Heart left ventricle (tissue), 16 donors: ENCODE data around the gene CFAP46. TPM values are rescaled to one million over a fixed set of nuclear protein-coding genes. Genes with fewer than 3 reads are reported as not detected.

ENCODE experiments used
- ATAC-seq, 4 donors: fragments of 200-7000 bp; cut with Tn5 transposase; one replicate each; pipeline ENCODE4 v1.9.1; 2020 to 2022; ENCODE audit warnings: moderate library complexity in 4 of 4, mild to moderate bottlenecking in 3 of 4, moderate number of reproducible peaks in 1 of 4
- DNase-seq, 5 donors: peaks; one replicate each; pipeline ENCODE4 v3.0.0-alpha.2; 2020
- H3K27ac ChIP-seq, 12 donors: fragments of 200-600 bp; sonication (generic) in 4 of 12; one replicate each; pipeline versions ENCODE4 v1.5.0 to v1.8.0; 2016 to 2022; ENCODE audit warnings: mild to moderate bottlenecking in 2 of 12
- H3K27me3 ChIP-seq, 9 donors: fragments of 200-600 bp; sonication (generic) in 2 of 9; one replicate each; pipeline versions ENCODE4 v1.5.1 to v1.8.0; 2016 to 2022; ENCODE audit warnings: mild to moderate bottlenecking in 3 of 9
- H3K36me3 ChIP-seq, 9 donors: fragments of 200-600 bp; sonication (generic) in 2 of 9; one replicate each; pipeline versions ENCODE4 v1.5.0 to v1.8.0; 2018 to 2022; ENCODE audit warnings: mild to moderate bottlenecking in 2 of 9
- H3K4me1 ChIP-seq, 12 donors: fragments of 200-600 bp; sonication (generic) in 4 of 12; one replicate each; pipeline versions ENCODE4 v1.5.0 to v1.8.0; 2016 to 2022; ENCODE audit warnings: mild to moderate bottlenecking in 3 of 12
- H3K4me3 ChIP-seq, 12 donors: fragments of 200-600 bp; sonication (generic) in 4 of 12; one replicate each; pipeline versions ENCODE4 v1.5.0 to v1.8.0; 2017 to 2022; ENCODE audit warnings: mild to moderate bottlenecking in 9 of 12, moderate library complexity in 4 of 12
- H3K9me3 ChIP-seq, 12 donors: fragments of 200-600 bp; sonication (generic) in 4 of 12; one replicate each; pipeline versions ENCODE4 v1.5.0 to v1.8.0; 2016 to 2022; ENCODE audit warnings: mild to moderate bottlenecking in 1 of 12
- CTCF ChIP-seq, 12 donors: fragments of 200-600 bp; sonication (generic) in 4 of 12; IDR thresholded peaks; one replicate each; pipeline versions ENCODE4 v1.5.0 to v1.8.0; 2018 to 2022; ENCODE audit warnings: antibody characterized with exemption in 12 of 12, mild to moderate bottlenecking in 5 of 12
- POLR2A ChIP-seq, 2 donors: fragments of 450-650 bp; IDR thresholded peaks; one replicate each; pipeline ENCODE4 v1.6.1; 2017; ENCODE audit warnings: antibody characterized with exemption in 2 of 2, mild to moderate bottlenecking in 2 of 2, moderate library complexity in 2 of 2
- WGBS, 4 donors: extraction: QIAGEN DNeasy Blood & Tissue Kit in 2 of 4; methylation state at CpG; one replicate each; pipeline versions ENCODE4 v1.1.5 to v1.1.7; 2013 to 2018; 5-methylcytosine and 5-hydroxymethylcytosine counted together
- intact Hi-C, 10 donors: fragments of 100-400 bp; cut with DNase I; formaldehyde crosslinking; loops; one replicate each; pipeline versions ENCODE4 v1.11.1 to v1.14.2; 2022
- polyA plus RNA-seq, 2 donors: library from polyadenylated mRNA; stranded (reverse); fragments of 200-250 nt; gene quantifications; one replicate each; pipeline ENCODE4 v1.2.3, GENCODE V29; 2013
- total RNA-seq, 9 donors: library from RNA; depleted of rRNA in 2 of 9; stranded (reverse); fragments of >200 nt in 2 of 9; fragmentation: NEBNext Ultra II Directional in 3 of 9; extraction: Animal tissue kit (Norgen Biotek cat#: 25700) in 3 of 9; gene quantifications; one replicate each; pipeline versions ENCODE4 v1.1.0 to v1.2.4, GENCODE V29; 2016 to 2023
- donor health status: ischemic (EF 13 %, LVEDD 7.1; RV severe dilation, severe dysfunction).
- donor health status: healthy with polysubstance abuse.
- donor health status: DM: no; HTN: yes; CAD: no.
- donor health status: DM: no; HTN: no; CAD: no.
- donor health status: ischemic (EF 25% LVEDD 6.9; RV normal size, moderate dysfunction).
- donor health status: ischemic (EF 25% LVEDD 5.7; RV mildly dilated, moderate dysfunction).
- donor health status: healthy.
- donor health status: DM: yes; HTN: yes; CAD: no.
- donor health status: ischemic (EF 35%, LVEDD 5.7; RV mildly dilated, moderate dysfunction).
- donor health status: nonischemic (EF 11% LVEDD 7.7; RV severe dilation, severe dysfunction).
- donor health status: DM: yes; HTN: yes; CAD: no.
- donor health status: PGD.
- donor health status: ischemic (EF 29% LVEDD 5.4; RV normal size, mild dysfunction).
- donor health status: nonischemic (EF 23%, LVEDD 6.1; RV moderate dilation, normal function).

Gene CFAP46
- total and polyA plus RNA-seq, 11 donors = 0.61 to 1.8 (median 0.95) TPM

- Histone ChIP-seq H3K36me3 (no peaks in the 10 kb centered on the region), H3K9me3 (no peaks in the 10 kb centered on the region), H3K4me3 (no peak overlapping the region), H3K27ac (no peak overlapping the region), H3K27me3 (peaks cover 10 to 55% (median 22%) of the 10 kb centered on the region in 9 donors), H3K4me1 (peaks cover 0 to 6% (median 0%) of the 10 kb centered on the region in 12 donors)
- DNase-seq = no peak
- intact Hi-C loops = loop anchor here in 3 of 10 donors (10.0 kb wide), 3 partner anchors 180 to 480 kb away; no protein-coding TSS in a partner anchor
- 87 to 90% (median 90%) methylated on average over 9 to 18 of the region's 18 CpGs for WGBS, 4 donors
- TF ChIP-seq CTCF (IDR thresholded peaks at IDR 0.05) (no peak), POLR2A (IDR thresholded peaks at IDR 0.05) (no peak)
- ATAC-seq = no peak
These were observed 108.0 kb downstream of the CFAP46 start for GRCh38 chr10:132834311-132834761.

- intact Hi-C loops = loop anchor here in 3 of 10 donors (10.0 kb wide), 3 partner anchors 179 to 481 kb away; no protein-coding TSS in a partner anchor
- no peak for DNase-seq
These were observed 108.8 kb downstream of the CFAP46 start for GRCh38 chr10:132833421-132834111.

GRCh38 chr10:132832186-132832969 lies 110.0 kb downstream of the CFAP46 start:
- no peaks in the 10 kb centered on the region for H3K36me3 ChIP-seq
- WGBS, 4 donors = 53 to 67% (median 57%) methylated on average over 30 of the region's 30 CpGs
- no peaks in the 10 kb centered on the region for H3K9me3 ChIP-seq
- TF ChIP-seq CTCF (IDR thresholded peaks at IDR 0.05) = no peak
- TF ChIP-seq POLR2A (IDR thresholded peaks at IDR 0.05) = no peak
- H3K4me1 ChIP-seq = peaks cover 0 to 6% (median 0%) of the 10 kb centered on the region in 12 donors
- no peak overlapping the region for H3K27ac ChIP-seq
- DNase-seq = no peak
- no peak for ATAC-seq
- intact Hi-C loops = loop anchor here in 3 of 10 donors (10.0 kb wide), 3 partner anchors 178 to 482 kb away; no protein-coding TSS in a partner anchor
- no peak overlapping the region for H3K4me3 ChIP-seq
- peaks cover 10 to 60% (median 22%) of the 10 kb centered on the region in 9 donors for H3K27me3 ChIP-seq

More at GRCh38 chr10:132833421-132834111, 108.8 kb downstream of the CFAP46 start:
- Histone ChIP-seq H3K9me3 (no peaks in the 10 kb centered on the region), H3K27me3 (peaks cover 10 to 58% (median 22%) of the 10 kb centered on the region in 9 donors), H3K4me1 (peaks cover 0 to 6% (median 0%) of the 10 kb centered on the region in 12 donors), H3K4me3 (no peak overlapping the region), H3K36me3 (no peaks in the 10 kb centered on the region), H3K27ac (no peak overlapping the region)
- no peak for ATAC-seq
- TF ChIP-seq CTCF (IDR thresholded peaks at IDR 0.05) (no peak), POLR2A (IDR thresholded peaks at IDR 0.05) (no peak)
- WGBS, 4 donors = 52 to 62% (median 57%) methylated on average over 23 to 29 of the region's 29 CpGs

GRCh38 chr10:132829403-132829802 lies 113.0 kb downstream of the CFAP46 start:
- H3K36me3 ChIP-seq = no peaks in the 10 kb centered on the region
- H3K27ac ChIP-seq = no peak overlapping the region
- WGBS, 4 donors = 72 to 79% (median 78%) methylated on average over 8 of the region's 8 CpGs
- TF ChIP-seq CTCF (IDR thresholded peaks at IDR 0.05) (no peak), POLR2A (IDR thresholded peaks at IDR 0.05) (no peak)
- H3K4me1 ChIP-seq = no peaks in the 10 kb centered on the region
- H3K27me3 ChIP-seq = peaks cover 2 to 40% (median 10%) of the 10 kb centered on the region in 9 donors
- DNase-seq = no peak
- no peak for ATAC-seq
- intact Hi-C loops = no loop called here
- no peaks in the 10 kb centered on the region for H3K9me3 ChIP-seq
- H3K4me3 ChIP-seq = no peak overlapping the region
